Hepatocyte (in vitro differentiated cells): Measurements from ENCODE around the gene FAM180B.

Experiments used
- EZH2 ChIP-seq: fragments of 200-600 bp; sonication (generic); IDR thresholded peaks from 2 replicates; pipeline ENCODE4 v1.6.1; 2016; ENCODE audit warnings: antibody characterized with exemption, mild to moderate bottlenecking, borderline replicate concordance
- TF ChIP-seq, protein P1 (sequence below): fragments of 200-600 bp; sonication (generic); IDR thresholded peaks from 2 replicates; pipeline ENCODE4 v1.5.1; 2016; ENCODE audit warnings: antibody characterized with exemption, mild to moderate bottlenecking; ENCODE audit not compliant: poor library complexity

- TF ChIP-seq, protein P1, sequence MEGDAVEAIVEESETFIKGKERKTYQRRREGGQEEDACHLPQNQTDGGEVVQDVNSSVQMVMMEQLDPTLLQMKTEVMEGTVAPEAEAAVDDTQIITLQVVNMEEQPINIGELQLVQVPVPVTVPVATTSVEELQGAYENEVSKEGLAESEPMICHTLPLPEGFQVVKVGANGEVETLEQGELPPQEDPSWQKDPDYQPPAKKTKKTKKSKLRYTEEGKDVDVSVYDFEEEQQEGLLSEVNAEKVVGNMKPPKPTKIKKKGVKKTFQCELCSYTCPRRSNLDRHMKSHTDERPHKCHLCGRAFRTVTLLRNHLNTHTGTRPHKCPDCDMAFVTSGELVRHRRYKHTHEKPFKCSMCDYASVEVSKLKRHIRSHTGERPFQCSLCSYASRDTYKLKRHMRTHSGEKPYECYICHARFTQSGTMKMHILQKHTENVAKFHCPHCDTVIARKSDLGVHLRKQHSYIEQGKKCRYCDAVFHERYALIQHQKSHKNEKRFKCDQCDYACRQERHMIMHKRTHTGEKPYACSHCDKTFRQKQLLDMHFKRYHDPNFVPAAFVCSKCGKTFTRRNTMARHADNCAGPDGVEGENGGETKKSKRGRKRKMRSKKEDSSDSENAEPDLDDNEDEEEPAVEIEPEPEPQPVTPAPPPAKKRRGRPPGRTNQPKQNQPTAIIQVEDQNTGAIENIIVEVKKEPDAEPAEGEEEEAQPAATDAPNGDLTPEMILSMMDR, result no peak
- no peak for TF ChIP-seq EZH2
Observed at GRCh38 chr11:47615249-47615648, 28.8 kb downstream of the FAM180B start.
